ENCODE data around the gene SLC16A10. TPM values are rescaled to one million over a fixed set of nuclear protein-coding genes. Genes with fewer than 3 reads are reported as not detected.

SLC16A10 gene
- total RNA-seq, 1 donor from 2014 or later, result 2.4 TPM

DNA sequence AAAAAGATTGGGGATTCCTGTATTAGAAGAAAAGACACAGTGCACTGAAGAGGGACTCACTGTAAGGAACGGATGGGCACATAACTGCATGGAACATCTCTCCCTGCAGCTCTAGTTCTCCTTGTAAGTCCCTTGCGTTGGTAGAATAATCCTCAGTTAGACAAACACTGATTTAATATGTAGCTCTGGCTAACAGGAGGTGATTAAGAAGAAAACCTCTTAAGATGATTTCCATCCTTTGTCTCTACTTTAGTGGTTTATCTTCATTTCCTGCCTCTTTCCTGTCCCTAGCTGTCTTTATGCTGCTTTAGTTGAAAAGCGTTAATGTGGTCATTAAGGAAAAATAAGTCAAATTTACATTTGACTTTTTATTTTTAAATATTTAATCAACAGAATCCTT, 86.6 kb downstream of the SLC16A10 start:
- H3K4me3 Mint-ChIP-seq (ENCODE audit: unreplicated experiment), result no peak overlapping the region
- no peaks in the 10 kb centered on the region for H3K9me3 Mint-ChIP-seq (ENCODE audit: unreplicated experiment)
- no peak overlapping the region for H3K27ac Mint-ChIP-seq (ENCODE audit: unreplicated experiment)
- no peaks in the 10 kb centered on the region for H3K27me3 Mint-ChIP-seq (ENCODE audit: unreplicated experiment)
- TF ChIP-seq, protein P1, sequence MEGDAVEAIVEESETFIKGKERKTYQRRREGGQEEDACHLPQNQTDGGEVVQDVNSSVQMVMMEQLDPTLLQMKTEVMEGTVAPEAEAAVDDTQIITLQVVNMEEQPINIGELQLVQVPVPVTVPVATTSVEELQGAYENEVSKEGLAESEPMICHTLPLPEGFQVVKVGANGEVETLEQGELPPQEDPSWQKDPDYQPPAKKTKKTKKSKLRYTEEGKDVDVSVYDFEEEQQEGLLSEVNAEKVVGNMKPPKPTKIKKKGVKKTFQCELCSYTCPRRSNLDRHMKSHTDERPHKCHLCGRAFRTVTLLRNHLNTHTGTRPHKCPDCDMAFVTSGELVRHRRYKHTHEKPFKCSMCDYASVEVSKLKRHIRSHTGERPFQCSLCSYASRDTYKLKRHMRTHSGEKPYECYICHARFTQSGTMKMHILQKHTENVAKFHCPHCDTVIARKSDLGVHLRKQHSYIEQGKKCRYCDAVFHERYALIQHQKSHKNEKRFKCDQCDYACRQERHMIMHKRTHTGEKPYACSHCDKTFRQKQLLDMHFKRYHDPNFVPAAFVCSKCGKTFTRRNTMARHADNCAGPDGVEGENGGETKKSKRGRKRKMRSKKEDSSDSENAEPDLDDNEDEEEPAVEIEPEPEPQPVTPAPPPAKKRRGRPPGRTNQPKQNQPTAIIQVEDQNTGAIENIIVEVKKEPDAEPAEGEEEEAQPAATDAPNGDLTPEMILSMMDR (IDR thresholded peaks at IDR 0.05; ENCODE audit: unreplicated experiment), result no peak
- H3K36me3 Mint-ChIP-seq (ENCODE audit: low read depth, unreplicated experiment), result no peaks in the 10 kb centered on the region
- no peak for DNase-seq (ENCODE audit: low spot score)
- peaks cover 9% of the 10 kb centered on the region for H3K4me1 Mint-ChIP-seq (ENCODE audit: unreplicated experiment)

DNA sequence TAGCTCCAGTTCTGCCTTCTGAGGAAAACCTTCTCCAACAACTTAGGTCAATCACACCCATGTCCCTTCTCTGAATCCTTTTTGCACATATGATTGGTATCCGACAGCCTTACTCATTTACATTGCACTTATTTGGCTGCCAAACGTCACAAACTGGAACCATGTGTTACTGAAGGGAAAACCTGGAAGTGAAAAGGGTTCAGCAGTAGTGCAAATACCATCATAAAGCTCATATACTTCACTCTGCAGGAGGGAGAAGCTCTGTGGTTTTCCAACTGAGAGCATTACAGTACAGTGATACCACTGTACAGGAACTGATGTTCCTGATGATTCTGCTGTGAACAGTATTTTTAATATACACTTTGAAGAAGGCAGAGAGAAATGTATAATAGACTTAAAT, 87.8 kb downstream of the SLC16A10 start:
- H3K4me1 Mint-ChIP-seq (ENCODE audit: unreplicated experiment), result peaks cover 7% of the 10 kb centered on the region
- H3K27ac Mint-ChIP-seq (ENCODE audit: unreplicated experiment), result no peak overlapping the region
- H3K27me3 Mint-ChIP-seq (ENCODE audit: unreplicated experiment), result no peaks in the 10 kb centered on the region
- no peaks in the 10 kb centered on the region for H3K9me3 Mint-ChIP-seq (ENCODE audit: unreplicated experiment)
- TF ChIP-seq, protein P1 (IDR thresholded peaks at IDR 0.05; ENCODE audit: unreplicated experiment), result no peak
- DNase-seq (ENCODE audit: low spot score), result no peak
- H3K36me3 Mint-ChIP-seq (ENCODE audit: low read depth, unreplicated experiment), result no peaks in the 10 kb centered on the region
- no peak overlapping the region for H3K4me3 Mint-ChIP-seq (ENCODE audit: unreplicated experiment)

DNA sequence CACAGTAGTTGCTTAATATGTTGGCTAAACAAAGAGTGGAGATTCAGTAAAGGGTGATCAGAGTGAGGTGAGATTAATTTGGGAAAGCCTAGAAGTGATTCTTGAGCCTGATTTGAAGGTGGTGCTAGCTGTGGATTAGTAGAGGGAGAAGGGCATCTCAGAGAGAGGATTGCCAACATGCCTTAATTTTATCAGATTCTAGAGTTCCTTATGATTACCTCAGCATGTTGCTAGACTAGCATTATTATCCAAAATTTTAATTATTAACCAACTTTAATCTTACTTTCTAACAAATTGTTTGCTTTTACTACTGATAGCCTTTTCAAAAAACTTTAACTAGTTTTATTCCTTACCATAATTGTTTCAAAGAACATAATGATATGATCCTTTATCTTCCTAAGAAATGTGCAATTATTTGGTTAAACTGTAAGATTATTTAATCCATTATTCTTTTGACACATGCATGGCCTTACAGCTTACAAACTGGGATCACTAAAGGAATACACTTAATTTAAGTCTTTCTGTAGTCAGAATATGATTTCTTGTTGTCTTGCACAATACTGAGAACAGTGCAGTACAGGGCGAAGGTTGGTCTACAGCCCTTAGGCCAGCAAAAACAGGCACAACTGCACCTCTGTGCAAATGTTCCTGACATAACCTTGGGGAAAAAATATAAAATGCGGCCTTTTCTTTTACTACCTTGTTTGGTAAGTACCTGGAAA, 88.9 kb downstream of the SLC16A10 start:
- Mint-ChIP-seq H3K4me1 (ENCODE audit: unreplicated experiment) (peaks cover 7% of the 10 kb centered on the region), H3K4me3 (ENCODE audit: unreplicated experiment) (no peak overlapping the region), H3K9me3 (ENCODE audit: unreplicated experiment) (no peaks in the 10 kb centered on the region), H3K27me3 (ENCODE audit: unreplicated experiment) (no peaks in the 10 kb centered on the region), H3K36me3 (ENCODE audit: low read depth, unreplicated experiment) (no peaks in the 10 kb centered on the region), H3K27ac (ENCODE audit: unreplicated experiment) (no peak overlapping the region)
- DNase-seq (ENCODE audit: low spot score), result no peak
- TF ChIP-seq, protein P1 (IDR thresholded peaks at IDR 0.05; ENCODE audit: unreplicated experiment), result no peak

GRCh38 chr6:111176760-111177099, 89.4 kb downstream of the SLC16A10 start:
- Mint-ChIP-seq H3K27me3 (ENCODE audit: unreplicated experiment) (no peaks in the 10 kb centered on the region), H3K4me3 (ENCODE audit: unreplicated experiment) (no peak overlapping the region), H3K36me3 (ENCODE audit: low read depth, unreplicated experiment) (no peaks in the 10 kb centered on the region), H3K4me1 (ENCODE audit: unreplicated experiment) (peaks cover 7% of the 10 kb centered on the region), H3K27ac (ENCODE audit: unreplicated experiment) (no peak overlapping the region), H3K9me3 (ENCODE audit: unreplicated experiment) (no peaks in the 10 kb centered on the region)
- TF ChIP-seq, protein P1 (IDR thresholded peaks at IDR 0.05; ENCODE audit: unreplicated experiment), result no peak
- DNase-seq (ENCODE audit: low spot score), result no peak

GRCh38 chr6:111177131-111177530, 89.8 kb downstream of the SLC16A10 start:
- Mint-ChIP-seq H3K27me3 (ENCODE audit: unreplicated experiment) (no peaks in the 10 kb centered on the region), H3K27ac (ENCODE audit: unreplicated experiment) (no peak overlapping the region), H3K9me3 (ENCODE audit: unreplicated experiment) (no peaks in the 10 kb centered on the region), H3K4me3 (ENCODE audit: unreplicated experiment) (no peak overlapping the region), H3K4me1 (ENCODE audit: unreplicated experiment) (peaks cover 7% of the 10 kb centered on the region), H3K36me3 (ENCODE audit: low read depth, unreplicated experiment) (no peaks in the 10 kb centered on the region)
- TF ChIP-seq, protein P1 (IDR thresholded peaks at IDR 0.05; ENCODE audit: unreplicated experiment), result no peak
- DNase-seq (ENCODE audit: low spot score), result no peak
